ENCODE measurements around the gene ARSK.

ARSK gene

GRCh38 chr5:95554647-95555548 is at the start of gene ARSK, which contains the start of gene SKIC3:
Gene ARSK (plus strand): TSS chr5:95555101. CDS start chr5:95555279, 178 bp downstream.
Gene SKIC3 (minus strand): TSS chr5:95554977. CDS start chr5:95547150, 7,827 bp downstream.
- peak; percentile 94 to 98 for DNase-seq

GRCh38 chr5:95508550-95508949 is 46.4 kb upstream of the ARSK start:
- DNase-seq: no peak

- no peak for DNase-seq
These were observed 43.3 kb upstream of the ARSK start for GRCh38 chr5:95511606-95512005.

- DNase-seq: no peak
These were observed 36.5 kb upstream of the ARSK start for GRCh38 chr5:95518417-95518816.

GRCh38 chr5:95519151-95519550 is 35.8 kb upstream of the ARSK start:
- peak; percentile 14 to 85 for DNase-seq

- DNase-seq: no peak
These were observed 35.2 kb upstream of the ARSK start for GRCh38 chr5:95519681-95520080.

- DNase-seq: peak in 1 of 2 experiments; percentile 3
These were observed 34.7 kb upstream of the ARSK start for GRCh38 chr5:95520206-95520605.

GRCh38 chr5:95524423-95524822 is 30.5 kb upstream of the ARSK start:
- DNase-seq: no peak

GRCh38 chr5:95526871-95527270 is 28.0 kb upstream of the ARSK start:
- no peak for DNase-seq

GRCh38 chr5:95528565-95528964 is 26.3 kb upstream of the ARSK start:
- DNase-seq: no peak

GRCh38 chr5:95530416-95530815 is 24.5 kb upstream of the ARSK start:
- DNase-seq: no peak

GRCh38 chr5:95531491-95531890 is 23.4 kb upstream of the ARSK start:
- DNase-seq: no peak

- DNase-seq: no peak
These were observed 22.5 kb upstream of the ARSK start for GRCh38 chr5:95532415-95532814.

GRCh38 chr5:95533106-95533505 is 21.8 kb upstream of the ARSK start:
- no peak for DNase-seq

- DNase-seq: no peak
These were observed 21.1 kb upstream of the ARSK start for GRCh38 chr5:95533761-95534160.

- no peak for DNase-seq
These were observed 17.4 kb upstream of the ARSK start for GRCh38 chr5:95537501-95537900.

- no peak for DNase-seq
These were observed 11.7 kb upstream of the ARSK start for GRCh38 chr5:95543017-95543705.

- DNase-seq: no peak
These were observed 5.9 kb upstream of the ARSK start for GRCh38 chr5:95549030-95549429.

- DNase-seq: no peak
These were observed 612 bp upstream of the ARSK start for GRCh38 chr5:95554331-95554646.

GRCh38 chr5:95555553-95555952 is 652 bp downstream of the ARSK start:
- DNase-seq: no peak

- DNase-seq: no peak
These were observed 2.9 kb downstream of the ARSK start for GRCh38 chr5:95557841-95558240.

- DNase-seq: no peak
These were observed 7.4 kb downstream of the ARSK start for GRCh38 chr5:95562282-95562681.

GRCh38 chr5:95563367-95563766 is 8.5 kb downstream of the ARSK start:
- no peak for DNase-seq

- peak in 1 of 2 experiments; percentile 77 for DNase-seq
These were observed 9.5 kb downstream of the ARSK start for GRCh38 chr5:95564450-95564849.

Data from NCI-H446 (cell line).